GM23338 (cell line): ENCODE measurements around the gene PCF11. TPM values are rescaled to one million over a fixed set of nuclear protein-coding genes. Genes with fewer than 3 reads are reported as not detected.

Source experiments
- ATAC-seq: fragments of 200-7000 bp; cut with Tn5 transposase; 3 replicates; pipeline ENCODE4 v1.9.1; 2020
- DNase-seq: peaks from one replicate; pipeline ENCODE4 v3.0.0-alpha.2; 2015; ENCODE audit warnings: low spot score
- H2AFZ ChIP-seq: fragments of 200-600 bp; sonication (generic); 2 replicates; pipeline ENCODE4 v1.8.0; 2016; ENCODE audit warnings: antibody characterized with exemption, mild to moderate bottlenecking, moderate library complexity
- H3F3A ChIP-seq: fragments of 200-600 bp; sonication (generic); replicated peaks from 2 replicates; pipeline ENCODE4 v1.8.0; 2017; ENCODE audit warnings: antibody characterized with exemption, mixed run types, low read depth
- H3K27ac ChIP-seq: fragments of 200-600 bp; sonication (generic); 2 replicates; pipeline ENCODE4 v1.6.1; 2016; ENCODE audit warnings: low read depth
- H3K27me3 ChIP-seq: fragments of 200-600 bp; sonication (generic); 2 replicates; pipeline ENCODE4 v1.8.0; 2016; ENCODE audit warnings: mild to moderate bottlenecking, mixed run types, moderate library complexity; ENCODE audit not compliant: insufficient read depth
- H3K36me3 ChIP-seq: fragments of 200-600 bp; sonication (generic); 2 replicates; pipeline ENCODE4 v1.8.0; 2016; ENCODE audit warnings: mild to moderate bottlenecking; ENCODE audit not compliant: insufficient read depth
- H3K4me1 ChIP-seq: fragments of 200-600 bp; sonication (generic); 2 replicates; pipeline ENCODE4 v1.8.0; 2016; ENCODE audit warnings: mild to moderate bottlenecking, moderate library complexity; ENCODE audit not compliant: insufficient read depth
- H3K4me2 ChIP-seq: fragments of 200-600 bp; sonication (generic); 2 replicates; pipeline ENCODE4 v1.7.1; 2017; ENCODE audit warnings: mixed run types
- H3K4me3 ChIP-seq: fragments of 200-600 bp; sonication (generic); 2 replicates; pipeline ENCODE4 v1.6.1; 2016; ENCODE audit warnings: mixed run types
- H3K79me2 ChIP-seq: fragments of 200-600 bp; sonication (generic); replicated peaks from 2 replicates; pipeline ENCODE4 v1.8.0; 2017; ENCODE audit warnings: mild to moderate bottlenecking; ENCODE audit not compliant: insufficient read depth
- H3K9me2 ChIP-seq: fragments of 200-600 bp; sonication (generic); 2 replicates; pipeline ENCODE4 v1.8.0; 2017; ENCODE audit not compliant: insufficient read depth
- H4K20me1 ChIP-seq: fragments of 200-600 bp; sonication (generic); replicated peaks from 2 replicates; pipeline ENCODE4 v1.8.0; 2017; ENCODE audit warnings: mild to moderate bottlenecking; ENCODE audit not compliant: insufficient read depth
- H3K27ac Mint-ChIP-seq: 2 replicates; pipeline ENCODE4 v1.8.0; 2020; ENCODE audit warnings: inconsistent platforms, mild to moderate bottlenecking, moderate library complexity, mixed read lengths
- H3K27me3 Mint-ChIP-seq: 3 replicates; pipeline ENCODE4 v1.8.0; 2022; ENCODE audit warnings: low read depth, mild to moderate bottlenecking, moderate library complexity, mixed read lengths, inconsistent platforms; ENCODE audit not compliant: insufficient read depth, poor library complexity
- H3K36me3 Mint-ChIP-seq: 3 replicates; pipeline ENCODE4 v1.8.0; 2021; ENCODE audit warnings: low read depth, mild to moderate bottlenecking, inconsistent platforms, moderate library complexity, mixed read lengths
- H3K4me1 Mint-ChIP-seq: 3 replicates; pipeline ENCODE4 v1.8.0; 2020; ENCODE audit warnings: mild to moderate bottlenecking, inconsistent platforms, mixed read lengths
- H3K4me3 Mint-ChIP-seq: 3 replicates; pipeline ENCODE4 v1.8.0; 2021; ENCODE audit warnings: moderate library complexity, mild to moderate bottlenecking, inconsistent platforms, mixed read lengths
- H3K9me3 Mint-ChIP-seq: 3 replicates; pipeline ENCODE4 v1.8.0; 2020; ENCODE audit warnings: moderate library complexity, mild to moderate bottlenecking, inconsistent platforms, mixed read lengths
- CTCF ChIP-seq, 2 experiments: fragments of 200-600 bp in 1 of 2; sonication (generic) in 1 of 2; conservative IDR thresholded peaks; 2 replicates each; pipeline versions ENCODE4 v1.5.1 to v1.6.1; 2016 to 2017; ENCODE audit warnings: antibody characterized with exemption in 2 of 2, low read depth in 2 of 2, mild to moderate bottlenecking in 2 of 2, moderate library complexity in 1 of 2
- JUNB ChIP-seq: IDR thresholded peaks from one replicate; pipeline ENCODE4 v1.6.1; 2016; ENCODE audit warnings: antibody characterized with exemption; ENCODE audit not compliant: unreplicated experiment
- STAT1 ChIP-seq: IDR thresholded peaks from one replicate; pipeline ENCODE4 v1.6.1; 2016; ENCODE audit warnings: antibody characterized with exemption; ENCODE audit not compliant: unreplicated experiment
- ZNF114 ChIP-seq: fragments of 250-450 bp; sonication (Bioruptor Pico); IDR thresholded peaks from 2 replicates; pipeline ENCODE4 v1.5.0; 2020; ENCODE audit warnings: mild to moderate bottlenecking, moderate library complexity
- polyA plus RNA-seq: library from polyadenylated mRNA; unstranded; fragments of >200 nt; fragmentation: Nextera tagmentation; extraction: Ambion mirVana; gene quantifications from 2 replicates; pipeline ENCODE4 v1.2.1, GENCODE V29; 2016
- small RNA-seq: library from RNA; depleted of rRNA; stranded (forward); fragments of <200 nt; gene quantifications from one replicate; pipeline ENCODE3, GENCODE V24; 2014; ENCODE audit warnings: low replicate concordance
- total RNA-seq: library from RNA; depleted of rRNA; stranded (reverse); fragments of >200 nt; shearing (Covaris generic); gene quantifications from 2 replicates; pipeline ENCODE4 v1.2.3, GENCODE V29; 2014; rRNA removed

The PCF11 gene
- total and polyA plus RNA-seq, 2 experiments from 2014 or later = 23.0 to 44.2 TPM

DNA sequence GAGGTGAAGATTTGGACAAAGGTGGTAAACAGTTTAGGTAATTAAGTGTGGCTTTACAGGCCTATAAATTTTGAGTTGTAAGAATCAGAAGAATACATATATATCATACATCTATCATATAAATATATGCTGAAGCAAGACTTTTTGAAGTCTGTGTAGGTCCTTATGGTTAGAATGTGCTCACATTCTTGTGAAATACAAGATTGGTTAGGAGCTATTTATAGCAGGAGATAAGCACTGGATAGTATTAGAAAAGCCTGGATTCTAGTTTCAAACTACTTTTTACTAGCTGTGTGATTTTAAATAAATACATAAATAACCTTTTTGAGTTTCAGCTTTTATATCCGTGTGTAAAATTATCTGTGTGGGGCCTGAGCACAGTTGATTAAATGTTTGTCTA lies 78.9 kb downstream of the PCF11 start:
- no peak overlapping the region for H2AFZ ChIP-seq
- ATAC-seq = no peak
- no peaks in the 10 kb centered on the region for H3F3A ChIP-seq
- TF ChIP-seq ZNF114 (CRISPR knock-in tag) (no peak), CTCF (conservative IDR thresholded peaks at IDR 0.05; ENCODE audit: low read depth in 2 of 2) (no peak), JUNB (no peak), STAT1 (no peak)
- H4K20me1 ChIP-seq = no peaks in the 10 kb centered on the region
- no peak overlapping the region for H3K4me3 Mint-ChIP-seq
- no peaks in the 10 kb centered on the region for H3K36me3 ChIP-seq
- H3K4me3 ChIP-seq = no peak overlapping the region
- DNase-seq = no peak
- no peak overlapping the region for H3K4me2 ChIP-seq
- H3K4me1 ChIP-seq = no peaks in the 10 kb centered on the region
- H3K27me3 Mint-ChIP-seq = no peaks in the 10 kb centered on the region
- H3K9me3 Mint-ChIP-seq = no peaks in the 10 kb centered on the region
- no peak overlapping the region for H3K27ac ChIP-seq
- H3K27ac Mint-ChIP-seq = no peak overlapping the region
- H3K4me1 Mint-ChIP-seq = no peaks in the 10 kb centered on the region
- no peaks in the 10 kb centered on the region for H3K27me3 ChIP-seq
- H3K9me2 ChIP-seq = no peaks in the 10 kb centered on the region
- no peaks in the 10 kb centered on the region for H3K36me3 Mint-ChIP-seq
- no peaks in the 10 kb centered on the region for H3K79me2 ChIP-seq

Small RNAs within 50 kb of the gene (small RNA-seq; reads per million reads assigned to genes)
- not detected for gene AP000873.5

Other genes with a start within 250 kb of the PCF11 start
- 4.5 and 6.6 TPM in 2 replicates for gene RAB30, start 85.2 kb upstream of the PCF11 start, total RNA-seq
- gene RAB30, start 85.2 kb upstream of the PCF11 start, polyA plus RNA-seq = 2.6 and 3.3 TPM in 2 replicates
- 5.7 and 7.1 TPM in 2 replicates for gene ANKRD42, start 36.6 kb downstream of the PCF11 start, total RNA-seq
- 3.9 and 5.3 TPM in 2 replicates for gene ANKRD42, start 36.6 kb downstream of the PCF11 start, polyA plus RNA-seq
- 55.1 and 79.1 TPM in 2 replicates for gene CCDC90B, start 129.2 kb downstream of the PCF11 start, total RNA-seq
- 73.5 and 89.0 TPM in 2 replicates for gene CCDC90B, start 129.2 kb downstream of the PCF11 start, polyA plus RNA-seq